Left ventricle myocardium inferior (tissue), 1 donor: ENCODE measurements around the gene EXOC3L4. TPM values are rescaled to one million over a fixed set of nuclear protein-coding genes. Genes with fewer than 3 reads are reported as not detected.
"Not testable (repeated sequence)": the region's sequence is repeated elsewhere in the genome, so short reads cannot be mapped to it uniquely, and the experiment has no call there.

Experiments
- DNase-seq: peaks from one replicate; pipeline ENCODE4 v3.0.0-alpha.2; 2020
- H3K27ac ChIP-seq: fragments of 200-600 bp; replicated peaks from 2 replicates; pipeline ENCODE4 v1.8.0; 2021
- H3K27me3 ChIP-seq: fragments of 200-600 bp; 2 replicates; pipeline ENCODE4 v1.8.0; 2021; ENCODE audit warnings: low read depth
- H3K36me3 ChIP-seq: fragments of 200-600 bp; 2 replicates; pipeline ENCODE4 v1.8.0; 2021
- H3K4me1 ChIP-seq: fragments of 200-600 bp; 2 replicates; pipeline ENCODE4 v1.8.0; 2021
- H3K4me3 ChIP-seq: fragments of 200-600 bp; 2 replicates; pipeline ENCODE4 v1.8.0; 2021; ENCODE audit warnings: mild to moderate bottlenecking, moderate library complexity
- H3K9me3 ChIP-seq: fragments of 200-600 bp; replicated peaks from 2 replicates; pipeline ENCODE4 v1.8.0; 2021
- intact Hi-C: fragments of 100-400 bp; cut with micrococcal nuclease; formaldehyde crosslinking; loops from one replicate; pipeline ENCODE4 v1.11.0; 2022
- total RNA-seq: library from RNA; stranded (reverse); fragmentation: NEBNext Ultra II Directional; extraction: Animal tissue kit (Norgen Biotek cat#: 25700); gene quantifications from one replicate; pipeline ENCODE4 v1.2.1, GENCODE V29; 2021
- TF ChIP-seq, protein P1 (sequence below): fragments of 200-600 bp; IDR thresholded peaks from 2 replicates; pipeline ENCODE4 v1.8.0; 2021; ENCODE audit warnings: antibody characterized with exemption, mild to moderate bottlenecking, borderline replicate concordance
- donor health status: DM: no; HTN: yes; CAD: no; lungs with severe emphysema.

EXOC3L4 gene
- total RNA-seq, 1 donor from 2014 or later = 0.66 TPM

- intact Hi-C loops = no loop called here
- H3K36me3 ChIP-seq = no peaks in the 10 kb centered on the region
- TF ChIP-seq, protein P1, sequence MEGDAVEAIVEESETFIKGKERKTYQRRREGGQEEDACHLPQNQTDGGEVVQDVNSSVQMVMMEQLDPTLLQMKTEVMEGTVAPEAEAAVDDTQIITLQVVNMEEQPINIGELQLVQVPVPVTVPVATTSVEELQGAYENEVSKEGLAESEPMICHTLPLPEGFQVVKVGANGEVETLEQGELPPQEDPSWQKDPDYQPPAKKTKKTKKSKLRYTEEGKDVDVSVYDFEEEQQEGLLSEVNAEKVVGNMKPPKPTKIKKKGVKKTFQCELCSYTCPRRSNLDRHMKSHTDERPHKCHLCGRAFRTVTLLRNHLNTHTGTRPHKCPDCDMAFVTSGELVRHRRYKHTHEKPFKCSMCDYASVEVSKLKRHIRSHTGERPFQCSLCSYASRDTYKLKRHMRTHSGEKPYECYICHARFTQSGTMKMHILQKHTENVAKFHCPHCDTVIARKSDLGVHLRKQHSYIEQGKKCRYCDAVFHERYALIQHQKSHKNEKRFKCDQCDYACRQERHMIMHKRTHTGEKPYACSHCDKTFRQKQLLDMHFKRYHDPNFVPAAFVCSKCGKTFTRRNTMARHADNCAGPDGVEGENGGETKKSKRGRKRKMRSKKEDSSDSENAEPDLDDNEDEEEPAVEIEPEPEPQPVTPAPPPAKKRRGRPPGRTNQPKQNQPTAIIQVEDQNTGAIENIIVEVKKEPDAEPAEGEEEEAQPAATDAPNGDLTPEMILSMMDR = no peak
- H3K4me1 ChIP-seq = peaks cover 66% of the 10 kb centered on the region
- H3K4me3 ChIP-seq = no peak overlapping the region
- H3K9me3 ChIP-seq = no peaks in the 10 kb centered on the region
- H3K27me3 ChIP-seq = no peaks in the 10 kb centered on the region
- no peak overlapping the region for H3K27ac ChIP-seq
- no peak for DNase-seq
Measured at GRCh38 chr14:103113774-103114173, 19.2 kb downstream of the EXOC3L4 start.

GRCh38 chr14:103115086-103115679 lies 20.7 kb downstream of the EXOC3L4 start:
- H3K27ac ChIP-seq = peak overlapping the region; percentile 63
- H3K4me3 ChIP-seq = peak overlapping the region; percentile 33
- intact Hi-C loops, H3K36me3 ChIP-seq, H3K9me3 ChIP-seq, DNase-seq, H3K27me3 ChIP-seq: not testable (repeated sequence)
- peaks cover 72% of the 10 kb centered on the region for H3K4me1 ChIP-seq

DNA sequence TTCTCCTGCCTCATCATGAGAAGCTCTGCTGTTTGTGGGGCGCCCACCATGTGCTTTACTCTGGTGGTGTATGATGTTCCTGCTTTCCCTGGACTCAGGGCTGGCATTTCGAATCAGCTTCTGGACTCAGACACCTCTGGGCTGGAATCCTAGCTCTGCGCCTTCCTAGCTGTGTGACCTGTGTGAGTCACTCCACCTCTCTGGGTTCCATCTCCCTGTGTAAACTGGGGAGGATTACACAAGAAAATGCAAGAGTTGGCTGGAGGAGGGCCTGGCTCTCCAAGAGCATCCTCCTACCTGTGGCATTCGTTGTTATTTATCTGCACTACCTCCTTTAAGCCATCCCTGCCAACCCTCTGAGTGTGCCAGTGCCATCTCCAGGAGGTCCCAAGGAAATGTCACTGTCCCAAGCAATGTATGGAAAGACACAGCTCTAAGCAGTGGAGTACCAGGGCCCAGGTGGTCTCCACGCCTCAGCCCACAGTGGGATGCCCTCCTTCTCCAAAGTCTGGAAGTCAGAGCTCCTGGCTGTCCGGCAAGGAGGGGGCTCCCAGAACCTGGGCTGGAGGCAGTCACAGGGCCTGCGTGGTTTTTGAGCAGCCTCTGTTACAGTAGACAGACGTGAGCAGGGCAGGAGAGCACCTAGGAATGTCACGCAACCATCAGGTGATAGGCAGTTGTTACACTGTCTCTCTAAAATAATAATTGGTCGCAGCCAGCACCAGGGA lies 21.5 kb downstream of the EXOC3L4 start:
- DNase-seq = no peak

GRCh38 chr14:103116636-103117035 lies 22.1 kb downstream of the EXOC3L4 start:
- Histone ChIP-seq H3K27me3 (no peaks in the 10 kb centered on the region), H3K36me3 (no peaks in the 10 kb centered on the region), H3K4me1 (peaks cover 72% of the 10 kb centered on the region), H3K4me3 (no peak overlapping the region), H3K27ac (no peak overlapping the region), H3K9me3 (no peaks in the 10 kb centered on the region)
- TF ChIP-seq, protein P1 = no peak
- intact Hi-C loops = no loop called here
- no peak for DNase-seq

More for the DNA sequence above, 21.5 kb downstream of the EXOC3L4 start:
- H3K36me3 ChIP-seq = no peaks in the 10 kb centered on the region
- H3K4me3 ChIP-seq = no peak overlapping the region
- H3K27ac ChIP-seq = no peak overlapping the region
- intact Hi-C loops = no loop called here
- H3K9me3 ChIP-seq = no peaks in the 10 kb centered on the region
- TF ChIP-seq, protein P1 = no peak
- peaks cover 72% of the 10 kb centered on the region for H3K4me1 ChIP-seq
- no peaks in the 10 kb centered on the region for H3K27me3 ChIP-seq

- H3K27me3 ChIP-seq, H3K36me3 ChIP-seq, DNase-seq, H3K4me3 ChIP-seq, H3K9me3 ChIP-seq, intact Hi-C loops: not testable (repeated sequence)
- H3K4me1 ChIP-seq = peaks cover 72% of the 10 kb centered on the region
- peak overlapping the region; percentile 56 for H3K27ac ChIP-seq
Measured at GRCh38 chr14:103117499-103117898, 23.0 kb downstream of the EXOC3L4 start.

- Histone ChIP-seq H3K27ac (peak overlapping the region; percentile 99), H3K36me3 (no peaks in the 10 kb centered on the region), H3K9me3 (no peaks in the 10 kb centered on the region), H3K4me3 (no peak overlapping the region), H3K4me1 (peaks cover 76% of the 10 kb centered on the region), H3K27me3 (no peaks in the 10 kb centered on the region)
- DNase-seq = peak; percentile 87
- intact Hi-C loops = no loop called here
- TF ChIP-seq, protein P1 = no peak
Measured at GRCh38 chr14:103118018-103118662, 23.6 kb downstream of the EXOC3L4 start.
